K562 (cell line): ENCODE results near the gene CEP76. TPM values are rescaled to one million over a fixed set of nuclear protein-coding genes. Genes with fewer than 3 reads are reported as not detected.

Experiments
- DNMT1 ChIP-seq: fragments of 450-650 bp; IDR thresholded peaks from 2 replicates; pipeline ENCODE4 v1.6.1; 2016; ENCODE audit warnings: antibody characterized with exemption, mild to moderate bottlenecking
- GTF2E2 ChIP-seq: fragments of 200-800 bp; sonication (Bioruptor generic); IDR thresholded peaks from 2 replicates; pipeline ENCODE4 v1.6.1; 2016; ENCODE audit warnings: missing genetic modification characterization, missing compliant biosample characterization
- PHF8 ChIP-seq: fragments of 200-600 bp; sonication (generic); IDR thresholded peaks from 2 replicates; pipeline ENCODE4 v1.6.1; 2012; ENCODE audit warnings: mixed run types, mild to moderate bottlenecking, inconsistent platforms, low read length, moderate library complexity, borderline replicate concordance
- RBBP5 ChIP-seq: fragments of 200-600 bp; sonication (generic); IDR thresholded peaks from 2 replicates; pipeline ENCODE4 v1.6.1; 2012; ENCODE audit warnings: borderline replicate concordance, mild to moderate bottlenecking, low read length, control low read depth, inconsistent platforms; ENCODE audit not compliant: insufficient read depth, poor library complexity, severe bottlenecking
- RBM22 ChIP-seq: fragments of 200-400 bp; formaldehyde crosslinking; IDR thresholded peaks from 2 replicates; pipeline ENCODE4 v1.6.1; 2018; ENCODE audit warnings: low read length, low read depth; ENCODE audit not compliant: poor library complexity, severe bottlenecking
- SAFB ChIP-seq: fragments of 200-400 bp; formaldehyde crosslinking; IDR thresholded peaks from 2 replicates; pipeline ENCODE4 v1.6.1; 2017; ENCODE audit warnings: low read depth, low read length, borderline replicate concordance
- SRSF7 ChIP-seq: fragments of 200-400 bp; formaldehyde crosslinking; optimal IDR thresholded peaks from 2 replicates; pipeline ENCODE3; 2017; ENCODE audit warnings: mild to moderate bottlenecking, low read depth, low read length
- polyA plus RNA-seq, 8 experiments: library from polyadenylated mRNA; depleted of rRNA in 4 of 8; stranded (reverse) in 5 of 8; unstranded in 3 of 8; fragments of >200 nt; fragmentation: Nextera tagmentation in 2 of 8; fragmentation: Illumina TruSeq in 1 of 8; extraction: Ambion mirVana in 2 of 8; extraction: Trizol in 1 of 8; gene quantifications; 2 replicates each; pipeline versions ENCODE4 v1.2.1 to v1.2.3, GENCODE V29; 2011 to 2014; ENCODE audit warnings: inconsistent platforms in 1 of 8, missing spikeins in 1 of 8
- total RNA-seq, 7 experiments: library from RNA; depleted of rRNA in 6 of 7; stranded (reverse); fragments of >200 nt in 6 of 7; fragmentation: Illumina TruSeq in 2 of 7; extraction: Trizol in 2 of 7; gene quantifications; 2 replicates each; pipeline versions ENCODE4 v1.2.1 to v1.2.3, GENCODE V29; 2011 to 2021; ENCODE audit warnings: low replicate concordance in 1 of 7
- TF ChIP-seq, protein P1 (sequence below): fragments of 250-450 bp; sonication (Bioruptor Pico); IDR thresholded peaks from 2 replicates; pipeline ENCODE4 v1.5.0; 2021; ENCODE audit warnings: mild to moderate bottlenecking, borderline replicate concordance
- TF ChIP-seq, protein P2 (sequence below): fragments of 450-650 bp; IDR thresholded peaks from 2 replicates; pipeline ENCODE4 v1.6.1; 2016; ENCODE audit warnings: mild to moderate bottlenecking, moderate library complexity

The CEP76 gene
- total and polyA plus RNA-seq, 9 of the 15 experiments (the other 6 are each of a cell fraction or from before 2014, with no cell fraction given), result 5.3 to 27.3 (median 19.3) TPM

DNA sequence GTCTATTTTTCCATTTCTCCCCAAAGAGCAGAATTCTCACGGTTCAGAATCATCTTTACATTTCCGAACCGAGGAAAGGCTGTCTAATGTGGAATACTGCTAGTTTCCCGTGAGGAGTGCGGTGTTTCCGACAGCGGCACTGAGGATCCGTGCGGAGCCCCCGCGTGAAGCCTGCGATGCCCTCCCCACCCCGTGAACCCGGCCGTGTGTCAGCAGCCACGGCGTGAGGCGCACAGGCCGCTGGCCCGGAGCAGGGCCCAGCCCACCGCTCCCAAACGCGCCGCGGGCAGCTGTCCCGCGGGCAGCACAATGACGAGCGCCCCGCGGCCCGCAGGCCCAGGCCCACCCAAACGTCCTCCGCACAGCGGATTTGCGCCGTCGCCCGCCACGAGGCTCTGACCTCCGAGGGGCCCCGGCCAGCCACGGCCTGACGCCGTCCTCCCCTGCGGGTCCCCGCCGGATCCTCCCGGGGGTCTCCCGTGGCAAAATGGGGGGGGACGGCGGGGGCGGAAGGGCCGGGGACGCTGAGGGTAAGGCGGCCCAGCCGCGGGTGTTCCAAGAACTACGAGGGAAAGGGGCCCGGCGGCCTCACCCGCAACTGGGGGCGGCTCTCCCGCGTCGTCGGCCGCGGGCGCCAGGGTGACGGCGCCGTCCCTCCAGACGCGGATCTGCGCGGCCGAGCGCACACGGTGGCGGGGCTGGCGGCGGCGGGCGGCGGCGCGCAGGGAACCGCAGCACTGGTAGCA lies 45.4 kb downstream of the CEP76 start (continued):
- TF ChIP-seq RBM22, result no peak
- peak; percentile 21; the same call in 1 of the 2 replicates for TF ChIP-seq SAFB
- TF ChIP-seq GTF2E2 (tag), result no peak
- TF ChIP-seq PHF8, result peak; percentile 43; the same call in 1 of the 2 replicates
- TF ChIP-seq, protein P1, sequence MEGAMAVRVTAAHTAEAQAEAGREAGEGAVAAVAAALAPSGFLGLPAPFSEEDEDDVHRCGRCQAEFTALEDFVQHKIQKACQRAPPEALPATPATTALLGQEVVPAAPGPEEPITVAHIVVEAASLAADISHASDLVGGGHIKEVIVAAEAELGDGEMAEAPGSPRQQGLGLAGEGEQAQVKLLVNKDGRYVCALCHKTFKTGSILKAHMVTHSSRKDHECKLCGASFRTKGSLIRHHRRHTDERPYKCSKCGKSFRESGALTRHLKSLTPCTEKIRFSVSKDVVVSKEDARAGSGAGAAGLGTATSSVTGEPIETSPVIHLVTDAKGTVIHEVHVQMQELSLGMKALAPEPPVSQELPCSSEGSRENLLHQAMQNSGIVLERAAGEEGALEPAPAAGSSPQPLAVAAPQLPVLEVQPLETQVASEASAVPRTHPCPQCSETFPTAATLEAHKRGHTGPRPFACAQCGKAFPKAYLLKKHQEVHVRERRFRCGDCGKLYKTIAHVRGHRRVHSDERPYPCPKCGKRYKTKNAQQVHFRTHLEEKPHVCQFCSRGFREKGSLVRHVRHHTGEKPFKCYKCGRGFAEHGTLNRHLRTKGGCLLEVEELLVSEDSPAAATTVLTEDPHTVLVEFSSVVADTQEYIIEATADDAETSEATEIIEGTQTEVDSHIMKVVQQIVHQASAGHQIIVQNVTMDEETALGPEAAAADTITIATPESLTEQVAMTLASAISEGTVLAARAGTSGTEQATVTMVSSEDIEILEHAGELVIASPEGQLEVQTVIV, result no peak
- TF ChIP-seq DNMT1, result no peak
- TF ChIP-seq, protein P2, sequence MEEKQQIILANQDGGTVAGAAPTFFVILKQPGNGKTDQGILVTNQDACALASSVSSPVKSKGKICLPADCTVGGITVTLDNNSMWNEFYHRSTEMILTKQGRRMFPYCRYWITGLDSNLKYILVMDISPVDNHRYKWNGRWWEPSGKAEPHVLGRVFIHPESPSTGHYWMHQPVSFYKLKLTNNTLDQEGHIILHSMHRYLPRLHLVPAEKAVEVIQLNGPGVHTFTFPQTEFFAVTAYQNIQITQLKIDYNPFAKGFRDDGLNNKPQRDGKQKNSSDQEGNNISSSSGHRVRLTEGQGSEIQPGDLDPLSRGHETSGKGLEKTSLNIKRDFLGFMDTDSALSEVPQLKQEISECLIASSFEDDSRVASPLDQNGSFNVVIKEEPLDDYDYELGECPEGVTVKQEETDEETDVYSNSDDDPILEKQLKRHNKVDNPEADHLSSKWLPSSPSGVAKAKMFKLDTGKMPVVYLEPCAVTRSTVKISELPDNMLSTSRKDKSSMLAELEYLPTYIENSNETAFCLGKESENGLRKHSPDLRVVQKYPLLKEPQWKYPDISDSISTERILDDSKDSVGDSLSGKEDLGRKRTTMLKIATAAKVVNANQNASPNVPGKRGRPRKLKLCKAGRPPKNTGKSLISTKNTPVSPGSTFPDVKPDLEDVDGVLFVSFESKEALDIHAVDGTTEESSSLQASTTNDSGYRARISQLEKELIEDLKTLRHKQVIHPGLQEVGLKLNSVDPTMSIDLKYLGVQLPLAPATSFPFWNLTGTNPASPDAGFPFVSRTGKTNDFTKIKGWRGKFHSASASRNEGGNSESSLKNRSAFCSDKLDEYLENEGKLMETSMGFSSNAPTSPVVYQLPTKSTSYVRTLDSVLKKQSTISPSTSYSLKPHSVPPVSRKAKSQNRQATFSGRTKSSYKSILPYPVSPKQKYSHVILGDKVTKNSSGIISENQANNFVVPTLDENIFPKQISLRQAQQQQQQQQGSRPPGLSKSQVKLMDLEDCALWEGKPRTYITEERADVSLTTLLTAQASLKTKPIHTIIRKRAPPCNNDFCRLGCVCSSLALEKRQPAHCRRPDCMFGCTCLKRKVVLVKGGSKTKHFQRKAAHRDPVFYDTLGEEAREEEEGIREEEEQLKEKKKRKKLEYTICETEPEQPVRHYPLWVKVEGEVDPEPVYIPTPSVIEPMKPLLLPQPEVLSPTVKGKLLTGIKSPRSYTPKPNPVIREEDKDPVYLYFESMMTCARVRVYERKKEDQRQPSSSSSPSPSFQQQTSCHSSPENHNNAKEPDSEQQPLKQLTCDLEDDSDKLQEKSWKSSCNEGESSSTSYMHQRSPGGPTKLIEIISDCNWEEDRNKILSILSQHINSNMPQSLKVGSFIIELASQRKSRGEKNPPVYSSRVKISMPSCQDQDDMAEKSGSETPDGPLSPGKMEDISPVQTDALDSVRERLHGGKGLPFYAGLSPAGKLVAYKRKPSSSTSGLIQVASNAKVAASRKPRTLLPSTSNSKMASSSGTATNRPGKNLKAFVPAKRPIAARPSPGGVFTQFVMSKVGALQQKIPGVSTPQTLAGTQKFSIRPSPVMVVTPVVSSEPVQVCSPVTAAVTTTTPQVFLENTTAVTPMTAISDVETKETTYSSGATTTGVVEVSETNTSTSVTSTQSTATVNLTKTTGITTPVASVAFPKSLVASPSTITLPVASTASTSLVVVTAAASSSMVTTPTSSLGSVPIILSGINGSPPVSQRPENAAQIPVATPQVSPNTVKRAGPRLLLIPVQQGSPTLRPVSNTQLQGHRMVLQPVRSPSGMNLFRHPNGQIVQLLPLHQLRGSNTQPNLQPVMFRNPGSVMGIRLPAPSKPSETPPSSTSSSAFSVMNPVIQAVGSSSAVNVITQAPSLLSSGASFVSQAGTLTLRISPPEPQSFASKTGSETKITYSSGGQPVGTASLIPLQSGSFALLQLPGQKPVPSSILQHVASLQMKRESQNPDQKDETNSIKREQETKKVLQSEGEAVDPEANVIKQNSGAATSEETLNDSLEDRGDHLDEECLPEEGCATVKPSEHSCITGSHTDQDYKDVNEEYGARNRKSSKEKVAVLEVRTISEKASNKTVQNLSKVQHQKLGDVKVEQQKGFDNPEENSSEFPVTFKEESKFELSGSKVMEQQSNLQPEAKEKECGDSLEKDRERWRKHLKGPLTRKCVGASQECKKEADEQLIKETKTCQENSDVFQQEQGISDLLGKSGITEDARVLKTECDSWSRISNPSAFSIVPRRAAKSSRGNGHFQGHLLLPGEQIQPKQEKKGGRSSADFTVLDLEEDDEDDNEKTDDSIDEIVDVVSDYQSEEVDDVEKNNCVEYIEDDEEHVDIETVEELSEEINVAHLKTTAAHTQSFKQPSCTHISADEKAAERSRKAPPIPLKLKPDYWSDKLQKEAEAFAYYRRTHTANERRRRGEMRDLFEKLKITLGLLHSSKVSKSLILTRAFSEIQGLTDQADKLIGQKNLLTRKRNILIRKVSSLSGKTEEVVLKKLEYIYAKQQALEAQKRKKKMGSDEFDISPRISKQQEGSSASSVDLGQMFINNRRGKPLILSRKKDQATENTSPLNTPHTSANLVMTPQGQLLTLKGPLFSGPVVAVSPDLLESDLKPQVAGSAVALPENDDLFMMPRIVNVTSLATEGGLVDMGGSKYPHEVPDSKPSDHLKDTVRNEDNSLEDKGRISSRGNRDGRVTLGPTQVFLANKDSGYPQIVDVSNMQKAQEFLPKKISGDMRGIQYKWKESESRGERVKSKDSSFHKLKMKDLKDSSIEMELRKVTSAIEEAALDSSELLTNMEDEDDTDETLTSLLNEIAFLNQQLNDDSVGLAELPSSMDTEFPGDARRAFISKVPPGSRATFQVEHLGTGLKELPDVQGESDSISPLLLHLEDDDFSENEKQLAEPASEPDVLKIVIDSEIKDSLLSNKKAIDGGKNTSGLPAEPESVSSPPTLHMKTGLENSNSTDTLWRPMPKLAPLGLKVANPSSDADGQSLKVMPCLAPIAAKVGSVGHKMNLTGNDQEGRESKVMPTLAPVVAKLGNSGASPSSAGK, result peak; percentile 39; the same call in 1 of the 2 replicates
- TF ChIP-seq SRSF7, result no peak
- peak; percentile 75 for TF ChIP-seq RBBP5
